ENCODE data around the gene KRTAP4-12. TPM values are rescaled to one million over a fixed set of nuclear protein-coding genes. Genes with fewer than 3 reads are reported as not detected.

The KRTAP4-12 gene
- total RNA-seq (2022; extraction: Qiagen RNA extraction), result not detected in 5 replicates

GRCh38 chr17:41123991-41124371 is at the start of gene KRTAP4-12:
KRTAP4-12 (minus strand) TSS chr17:41124182; CDS start chr17:41124122, 60 bp downstream.

GRCh38 chr17:41168121-41168520 is 44.1 kb upstream of the KRTAP4-12 start, which contains the start of gene KRTAP4-3:
KRTAP4-3 (minus strand) TSS chr17:41168221; CDS start chr17:41168172, 49 bp downstream.

GRCh38 chr17:41160648-41161047 is 36.7 kb upstream of the KRTAP4-12 start, which contains the start of gene KRTAP4-4:
KRTAP4-4 (minus strand) TSS chr17:41160748; CDS start chr17:41160691, 57 bp downstream.

GRCh38 chr17:41149652-41149985 is 25.6 kb upstream of the KRTAP4-12 start, which contains the start of gene KRTAP4-5:
KRTAP4-5 (minus strand) TSS chr17:41149825; CDS start chr17:41149767, 58 bp downstream.

GRCh38 chr17:41140360-41141131 is 16.6 kb upstream of the KRTAP4-12 start, which contains the start of gene KRTAP4-6:
KRTAP4-6 (minus strand) TSS chr17:41140544; CDS start chr17:41140487, 57 bp downstream.

GRCh38 chr17:41117846-41118386 is 6.1 kb downstream of the KRTAP4-12 start, which contains the start of gene KRTAP4-11:
KRTAP4-11 (minus strand) TSS chr17:41118373; CDS start chr17:41118315, 58 bp downstream.

GRCh38 chr17:41105347-41105746 is 18.6 kb downstream of the KRTAP4-12 start, which contains the start of gene KRTAP4-9:
KRTAP4-9 (plus strand) TSS chr17:41105389; CDS start chr17:41105389, 0 bp downstream.

GRCh38 chr17:41101586-41102259 is 22.3 kb downstream of the KRTAP4-12 start, which contains the start of gene KRTAP4-16:
KRTAP4-16 (minus strand) TSS chr17:41102209; CDS start chr17:41102209, 0 bp downstream.

GRCh38 chr17:41098042-41098441 is 25.9 kb downstream of the KRTAP4-12 start, which contains the start of gene KRTAP4-8:
KRTAP4-8 (minus strand) TSS chr17:41098142; CDS start chr17:41098084, 58 bp downstream.

GRCh38 chr17:41084100-41084856 is 39.7 kb downstream of the KRTAP4-12 start, which contains the start of gene KRTAP4-7:
KRTAP4-7 (plus strand) TSS chr17:41084150; CDS start chr17:41084207, 57 bp downstream.

Other genes starting within 250 kb of the KRTAP4-12 start
- gene KRT20, start 238.9 kb downstream of the KRTAP4-12 start, total RNA-seq (2022; extraction: Qiagen RNA extraction), result 0.11 to 0.30 TPM (median 0.23 TPM) in 5 replicates
- 0.08 to 0.14 TPM (median 0.10 TPM) in 4 of 5 replicates, not detected in the other for gene KRT23, start 186.5 kb downstream of the KRTAP4-12 start, total RNA-seq (2022; extraction: Qiagen RNA extraction)
- gene KRT39, start 157.2 kb downstream of the KRTAP4-12 start, total RNA-seq (2022; extraction: Qiagen RNA extraction), result not detected in 5 replicates
- gene KRT40, start 139.9 kb downstream of the KRTAP4-12 start, total RNA-seq (2022; extraction: Qiagen RNA extraction), result not detected in 5 replicates
- gene KRTAP3-3, start 130.0 kb downstream of the KRTAP4-12 start, total RNA-seq (2022; extraction: Qiagen RNA extraction), result not detected in 5 replicates
- gene KRTAP3-2, start 124.3 kb downstream of the KRTAP4-12 start, total RNA-seq (2022; extraction: Qiagen RNA extraction), result 0.20 to 0.57 TPM (median 0.29 TPM) in 5 replicates
- gene KRTAP3-1, start 115.1 kb downstream of the KRTAP4-12 start, total RNA-seq (2022; extraction: Qiagen RNA extraction), result not detected in 5 replicates
- gene KRTAP1-5, start 97.0 kb downstream of the KRTAP4-12 start, total RNA-seq (2022; extraction: Qiagen RNA extraction), result not detected in 5 replicates
- not detected in 5 replicates for gene KRTAP1-4, start 94.0 kb downstream of the KRTAP4-12 start, total RNA-seq (2022; extraction: Qiagen RNA extraction)
- not detected in 5 replicates for gene KRTAP1-3, start 89.3 kb downstream of the KRTAP4-12 start, total RNA-seq (2022; extraction: Qiagen RNA extraction)
- not detected in 5 replicates for gene KRTAP1-1, start 82.7 kb downstream of the KRTAP4-12 start, total RNA-seq (2022; extraction: Qiagen RNA extraction)
- gene KRTAP2-1, start 76.9 kb downstream of the KRTAP4-12 start, total RNA-seq (2022; extraction: Qiagen RNA extraction), result not detected in 5 replicates
- not detected in 5 replicates for gene KRTAP2-2, start 69.0 kb downstream of the KRTAP4-12 start, total RNA-seq (2022; extraction: Qiagen RNA extraction)
- 0.18 TPM in 1 of 5 replicates, not detected in the others for gene KRTAP2-3, start 64.1 kb downstream of the KRTAP4-12 start, total RNA-seq (2022; extraction: Qiagen RNA extraction)
- not detected in 5 replicates for gene KRTAP2-4, start 58.3 kb downstream of the KRTAP4-12 start, total RNA-seq (2022; extraction: Qiagen RNA extraction)
- gene KRTAP4-7, start 40.0 kb downstream of the KRTAP4-12 start, total RNA-seq (2022; extraction: Qiagen RNA extraction), result not detected in 5 replicates
- not detected in 5 replicates for gene KRTAP4-8, start 26.0 kb downstream of the KRTAP4-12 start, total RNA-seq (2022; extraction: Qiagen RNA extraction)
- not detected in 5 replicates for gene KRTAP4-16, start 22.0 kb downstream of the KRTAP4-12 start, total RNA-seq (2022; extraction: Qiagen RNA extraction)
- not detected in 5 replicates for gene KRTAP4-9, start 18.8 kb downstream of the KRTAP4-12 start, total RNA-seq (2022; extraction: Qiagen RNA extraction)
- not detected in 5 replicates for gene KRTAP4-11, start 5.8 kb downstream of the KRTAP4-12 start, total RNA-seq (2022; extraction: Qiagen RNA extraction)
- gene KRTAP4-6, start 16.4 kb upstream of the KRTAP4-12 start, total RNA-seq (2022; extraction: Qiagen RNA extraction), result not detected in 5 replicates
- not detected in 5 replicates for gene KRTAP4-5, start 25.6 kb upstream of the KRTAP4-12 start, total RNA-seq (2022; extraction: Qiagen RNA extraction)
- not detected in 5 replicates for gene KRTAP4-4, start 36.6 kb upstream of the KRTAP4-12 start, total RNA-seq (2022; extraction: Qiagen RNA extraction)
- not detected in 5 replicates for gene KRTAP4-3, start 44.0 kb upstream of the KRTAP4-12 start, total RNA-seq (2022; extraction: Qiagen RNA extraction)
- not detected in 5 replicates for gene KRTAP4-2, start 54.0 kb upstream of the KRTAP4-12 start, total RNA-seq (2022; extraction: Qiagen RNA extraction)
- 0.08 to 0.13 TPM in 2 of 5 replicates, not detected in the others for gene KRTAP4-1, start 60.7 kb upstream of the KRTAP4-12 start, total RNA-seq (2022; extraction: Qiagen RNA extraction)
- not detected in 5 replicates for gene KRTAP9-1, start 65.7 kb upstream of the KRTAP4-12 start, total RNA-seq (2022; extraction: Qiagen RNA extraction)
- gene KRTAP9-2, start 102.5 kb upstream of the KRTAP4-12 start, total RNA-seq (2022; extraction: Qiagen RNA extraction), result not detected in 5 replicates
- not detected in 5 replicates for gene KRTAP9-3, start 108.3 kb upstream of the KRTAP4-12 start, total RNA-seq (2022; extraction: Qiagen RNA extraction)
- gene KRTAP9-8, start 113.8 kb upstream of the KRTAP4-12 start, total RNA-seq (2022; extraction: Qiagen RNA extraction), result not detected in 5 replicates
- not detected in 5 replicates for gene KRTAP9-4, start 125.5 kb upstream of the KRTAP4-12 start, total RNA-seq (2022; extraction: Qiagen RNA extraction)
- not detected in 5 replicates for gene KRTAP9-9, start 131.2 kb upstream of the KRTAP4-12 start, total RNA-seq (2022; extraction: Qiagen RNA extraction)
- gene KRTAP9-6, start 141.2 kb upstream of the KRTAP4-12 start, total RNA-seq (2022; extraction: Qiagen RNA extraction), result not detected in 5 replicates
- gene KRTAP9-7, start 151.5 kb upstream of the KRTAP4-12 start, total RNA-seq (2022; extraction: Qiagen RNA extraction), result not detected in 5 replicates
- gene KRTAP29-1, start 178.7 kb upstream of the KRTAP4-12 start, total RNA-seq (2022; extraction: Qiagen RNA extraction), result not detected in 5 replicates
- gene KRTAP16-1, start 185.1 kb upstream of the KRTAP4-12 start, total RNA-seq (2022; extraction: Qiagen RNA extraction), result not detected in 5 replicates
- gene KRTAP17-1, start 191.5 kb upstream of the KRTAP4-12 start, total RNA-seq (2022; extraction: Qiagen RNA extraction), result not detected in 5 replicates
- not detected in 5 replicates for gene KRT33A, start 226.6 kb upstream of the KRTAP4-12 start, total RNA-seq (2022; extraction: Qiagen RNA extraction)
- 0.08 TPM in 1 of 5 replicates, not detected in the others for gene KRT33B, start 245.6 kb upstream of the KRTAP4-12 start, total RNA-seq (2022; extraction: Qiagen RNA extraction)

Data from A549 treated with AZD2906 at 1 μM for 4 hours (cell line).